PC-9 (cell line): Measurements from ENCODE around the gene AK8. TPM values are rescaled to one million over a fixed set of nuclear protein-coding genes. Genes with fewer than 3 reads are reported as not detected.

Experiments used
- Bru-seq: library from RNA; stranded (reverse); fragments of 400-500 nt; gene quantifications from one replicate; lab custom pipeline; 2021; lab: Mats Ljungman, UMichigan
- BruChase-seq, 2 experiments: library from RNA; stranded (reverse); fragments of 400-500 nt; gene quantifications; one replicate each; lab custom pipeline; 2021; lab: Mats Ljungman, UMichigan
- BruUV-seq: library from RNA; stranded (reverse); fragments of 400-500 nt; replicated peaks from 2 replicates; lab custom pipeline; 2021; lab: Mats Ljungman, UMichigan
- CTCF ChIA-PET: fragments of 300-600 bp; sonication (Branson Sonifier 250); formaldehyde crosslinking; loops from one replicate; lab custom pipeline; 2022; ENCODE audit warnings: antibody characterized with exemption; lab: Charles Lee
- POLR2A ChIA-PET: fragments of 300-600 bp; sonication (Branson Sonifier 250); formaldehyde crosslinking; loops from one replicate; lab custom pipeline; 2022; ENCODE audit warnings: antibody characterized with exemption; ENCODE audit not compliant: unreplicated experiment; lab: Charles Lee
- DNase-seq, 2 experiments: peaks; one replicate each; pipeline versions ENCODE4 v3.0.0 to v3.0.0-alpha.2; 2015 to 2022; ENCODE audit warnings: mixed read lengths in 1 of 2
- H2AFZ ChIP-seq: fragments of 200-600 bp; sonication (generic); 2 replicates; pipeline ENCODE4 v1.8.1; 2017; ENCODE audit warnings: antibody characterized with exemption
- H3F3A ChIP-seq: fragments of 200-600 bp; sonication (generic); 2 replicates; pipeline ENCODE4 v1.8.1; 2017; ENCODE audit warnings: antibody characterized with exemption, mild to moderate bottlenecking, low read depth; ENCODE audit not compliant: insufficient read depth
- H3K27ac ChIP-seq: fragments of 200-600 bp; sonication (generic); 2 replicates; pipeline ENCODE4 v1.6.1; 2016; ENCODE audit warnings: mixed run types
- H3K27me3 ChIP-seq: fragments of 200-600 bp; sonication (generic); 2 replicates; pipeline ENCODE4 v1.6.1; 2016; ENCODE audit warnings: low read depth, mixed run types; ENCODE audit not compliant: insufficient read depth
- H3K36me3 ChIP-seq: fragments of 200-600 bp; sonication (generic); 2 replicates; pipeline ENCODE4 v1.6.1; 2016; ENCODE audit warnings: low read depth, mixed run types
- H3K4me1 ChIP-seq: fragments of 200-600 bp; sonication (generic); replicated peaks from 2 replicates; pipeline ENCODE4 v1.6.1; 2016; ENCODE audit warnings: mixed run types; ENCODE audit not compliant: insufficient read depth
- H3K4me2 ChIP-seq: fragments of 200-600 bp; sonication (generic); 2 replicates; pipeline ENCODE4 v1.6.1; 2017; ENCODE audit warnings: mixed run types
- H3K4me3 ChIP-seq: fragments of 200-600 bp; sonication (generic); 2 replicates; pipeline ENCODE4 v1.6.1; 2016; ENCODE audit warnings: mixed run types
- H3K79me2 ChIP-seq: fragments of 200-600 bp; sonication (generic); 2 replicates; pipeline ENCODE4 v1.6.1; 2017; ENCODE audit warnings: low read depth, mixed run types
- H3K9me2 ChIP-seq: fragments of 200-600 bp; sonication (generic); 2 replicates; pipeline ENCODE4 v1.8.1; 2017; ENCODE audit warnings: mild to moderate bottlenecking; ENCODE audit not compliant: insufficient read depth
- H3K9me3 ChIP-seq: fragments of 200-600 bp; sonication (generic); 2 replicates; pipeline ENCODE4 v1.8.1; 2016; ENCODE audit warnings: low read depth; ENCODE audit not compliant: insufficient read depth
- H4K20me1 ChIP-seq: fragments of 200-600 bp; sonication (generic); 2 replicates; pipeline ENCODE4 v1.8.1; 2017; ENCODE audit not compliant: insufficient read depth
- EZH2 ChIP-seq: fragments of 200-600 bp; sonication (generic); IDR thresholded peaks from 2 replicates; pipeline ENCODE4 v1.8.0; 2017; ENCODE audit warnings: antibody characterized with exemption, low read depth
- intact Hi-C: fragments of 100-400 bp; cut with micrococcal nuclease; formaldehyde crosslinking; loops from one replicate; pipeline ENCODE4 v1.10.0; 2022; ENCODE audit not compliant: unreplicated experiment
- long read RNA-seq: library from polyadenylated mRNA; stranded (forward); transcript quantifications from one replicate; pipeline ENCODE4 v2.0.0, GENCODE V29; 2022
- total RNA-seq: library from RNA; stranded (reverse); gene quantifications from 2 replicates; pipeline ENCODE4 v1.2.3, GENCODE V29; 2021
- TF ChIP-seq, protein P1 (sequence below): fragments of 200-600 bp; sonication (generic); conservative IDR thresholded peaks from 2 replicates; pipeline ENCODE4 v1.6.1; 2017; ENCODE audit warnings: mixed run types, antibody characterized with exemption, mild to moderate bottlenecking, moderate library complexity

The AK8 gene
- total RNA-seq = 5.4 and 7.2 TPM in 2 replicates
- Bru-seq, nascent RNA = percentile 47 among the genes with signal in this experiment
- BruChase-seq, experiment 1, labeled RNA remaining after a 2-hour chase = percentile 46 among the genes with signal in this experiment
- percentile 33 among the genes with signal in this experiment for BruChase-seq, experiment 2, labeled RNA remaining after a 6-hour chase
- long read RNA-seq, transcript AK8-201 (13 exons, 2,072 nt) = major isoform, 9 of 16 reads
- long read RNA-seq, partial matches to known transcripts = 2 of 16 reads
- long read RNA-seq, other reads (novel, unspliced or antisense) = 5 of 16 reads

GRCh38 chr9:132877824-132878694, at the start of gene AK8:
TSS of gene AK8 (minus strand) at chr9:132878284. CDS start at chr9:132878255, 29 bp downstream.
- no TSS peak for BruUV-seq
- H3K79me2 ChIP-seq = no peaks in the 10 kb centered on the region
- peaks cover 22% of the 10 kb centered on the region for H3F3A ChIP-seq
- H3K4me2 ChIP-seq = peak within 1 kb of the TSS; percentile 91
- POLR2A ChIA-PET = no interaction called here
- no peaks in the 10 kb centered on the region for H3K36me3 ChIP-seq
- H3K9me2 ChIP-seq = no peaks in the 10 kb centered on the region
- CTCF ChIA-PET = interaction anchor here (0.7 kb wide), 1 partner anchor 24 kb away, joined by 3 read pairs; no protein-coding TSS in a partner anchor
- no peaks in the 10 kb centered on the region for H4K20me1 ChIP-seq
- no peaks in the 10 kb centered on the region for H3K27me3 ChIP-seq
- TF ChIP-seq, protein P1, sequence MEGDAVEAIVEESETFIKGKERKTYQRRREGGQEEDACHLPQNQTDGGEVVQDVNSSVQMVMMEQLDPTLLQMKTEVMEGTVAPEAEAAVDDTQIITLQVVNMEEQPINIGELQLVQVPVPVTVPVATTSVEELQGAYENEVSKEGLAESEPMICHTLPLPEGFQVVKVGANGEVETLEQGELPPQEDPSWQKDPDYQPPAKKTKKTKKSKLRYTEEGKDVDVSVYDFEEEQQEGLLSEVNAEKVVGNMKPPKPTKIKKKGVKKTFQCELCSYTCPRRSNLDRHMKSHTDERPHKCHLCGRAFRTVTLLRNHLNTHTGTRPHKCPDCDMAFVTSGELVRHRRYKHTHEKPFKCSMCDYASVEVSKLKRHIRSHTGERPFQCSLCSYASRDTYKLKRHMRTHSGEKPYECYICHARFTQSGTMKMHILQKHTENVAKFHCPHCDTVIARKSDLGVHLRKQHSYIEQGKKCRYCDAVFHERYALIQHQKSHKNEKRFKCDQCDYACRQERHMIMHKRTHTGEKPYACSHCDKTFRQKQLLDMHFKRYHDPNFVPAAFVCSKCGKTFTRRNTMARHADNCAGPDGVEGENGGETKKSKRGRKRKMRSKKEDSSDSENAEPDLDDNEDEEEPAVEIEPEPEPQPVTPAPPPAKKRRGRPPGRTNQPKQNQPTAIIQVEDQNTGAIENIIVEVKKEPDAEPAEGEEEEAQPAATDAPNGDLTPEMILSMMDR = no peak
- no peak for TF ChIP-seq EZH2
- intact Hi-C loops = no loop called here
- H3K27ac ChIP-seq = peak within 1 kb of the TSS; percentile 45
- peak within 1 kb of the TSS; percentile 100 for H2AFZ ChIP-seq
- peak; percentile 45 to 76 for DNase-seq
- H3K4me1 ChIP-seq = 0 out of 2 replicates have a peak, but pooled peaks cover 4% of the 10 kb centered on the region
- no peaks in the 10 kb centered on the region for H3K9me3 ChIP-seq
- H3K4me3 ChIP-seq = peak within 1 kb of the TSS; percentile 97

DNA sequence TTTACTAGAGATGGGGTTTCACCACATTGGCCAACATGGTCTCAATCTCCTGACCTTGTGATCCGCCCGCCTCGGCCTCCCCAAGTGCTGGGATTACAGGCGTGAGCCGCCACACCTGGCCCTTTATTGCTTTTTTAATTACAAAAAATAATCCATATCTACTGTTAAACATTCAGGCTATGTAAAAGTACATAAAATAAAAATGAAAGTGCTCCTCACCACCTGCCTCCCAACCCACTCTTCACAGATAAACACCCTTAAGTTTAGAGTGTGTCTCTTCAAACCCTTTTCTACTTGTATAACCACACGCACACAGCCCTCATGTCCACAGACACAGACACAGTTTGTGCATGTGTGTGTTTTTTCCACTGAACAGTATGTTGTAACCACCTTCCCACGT, 49.6 kb upstream of the AK8 start:
- H2AFZ ChIP-seq = no peak overlapping the region
- no peaks in the 10 kb centered on the region; the same call in 1 of the 2 replicates for H3K79me2 ChIP-seq

More for the DNA sequence above, 49.6 kb upstream of the AK8 start:
- Histone ChIP-seq H4K20me1 (peaks cover 4% of the 10 kb centered on the region; the same call in 1 of the 2 replicates), H3K4me1 (no peaks in the 10 kb centered on the region), H3K36me3 (peaks cover 23% of the 10 kb centered on the region; the same call in 1 of the 2 replicates), H3F3A (no peaks in the 10 kb centered on the region), H3K9me2 (no peaks in the 10 kb centered on the region), H3K4me2 (no peak overlapping the region), H3K9me3 (no peaks in the 10 kb centered on the region), H3K27ac (no peak overlapping the region), H3K4me3 (no peak overlapping the region), H3K27me3 (no peaks in the 10 kb centered on the region)
- TF ChIP-seq EZH2 = no peak
- TF ChIP-seq, protein P1 = no peak
- ChIA-PET POLR2A (no interaction called here), CTCF (no interaction called here)
- no peak for DNase-seq
- BruUV-seq = no TSS peak
- intact Hi-C loops = no loop called here
